Hematopoietic multipotent progenitor cell treated with erythropoietin and hydrocortisone succinate and interleukin-3 and kit ligand, for 15 days (in vitro differentiated cells): Measurements from ENCODE around the gene KCNN3.

Experiments used
- DNase-seq: peaks from one replicate; pipeline ENCODE4 v3.0.0-alpha.2; 2015; ENCODE audit warnings: low spot score

KCNN3 gene

DNA sequence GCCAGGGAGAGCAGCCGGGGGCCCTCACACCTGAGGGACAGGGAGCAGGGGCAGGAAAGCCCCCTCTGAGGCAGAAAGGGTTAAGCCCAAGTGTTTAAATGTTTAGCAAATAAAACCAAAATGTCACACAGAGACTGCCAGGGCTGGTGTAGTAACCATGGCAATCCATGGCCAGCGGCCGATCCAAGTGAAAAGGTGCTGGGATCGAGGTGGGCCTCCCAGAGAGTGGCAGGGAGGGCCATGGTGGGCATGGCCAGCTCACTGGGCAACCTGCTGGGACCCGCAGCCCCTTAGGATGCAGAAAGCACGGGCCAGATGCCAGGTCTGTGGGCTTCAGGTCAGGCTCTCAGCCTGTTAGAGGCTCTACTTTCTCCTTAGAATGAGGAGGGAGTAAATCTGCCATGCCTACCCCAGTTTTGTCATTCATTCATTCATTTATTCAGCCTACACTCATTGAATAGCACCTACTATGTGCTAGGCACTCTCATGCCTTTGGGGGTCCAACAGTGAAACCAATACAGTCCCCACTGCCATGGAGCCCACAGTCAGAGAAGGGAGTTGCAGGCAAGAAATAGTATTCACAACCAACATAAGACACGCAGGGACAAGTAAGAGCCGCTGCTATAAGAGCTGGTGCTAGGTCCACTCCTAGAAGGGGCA is 56.1 kb downstream of the KCNN3 start:
- no peak for DNase-seq

DNA sequence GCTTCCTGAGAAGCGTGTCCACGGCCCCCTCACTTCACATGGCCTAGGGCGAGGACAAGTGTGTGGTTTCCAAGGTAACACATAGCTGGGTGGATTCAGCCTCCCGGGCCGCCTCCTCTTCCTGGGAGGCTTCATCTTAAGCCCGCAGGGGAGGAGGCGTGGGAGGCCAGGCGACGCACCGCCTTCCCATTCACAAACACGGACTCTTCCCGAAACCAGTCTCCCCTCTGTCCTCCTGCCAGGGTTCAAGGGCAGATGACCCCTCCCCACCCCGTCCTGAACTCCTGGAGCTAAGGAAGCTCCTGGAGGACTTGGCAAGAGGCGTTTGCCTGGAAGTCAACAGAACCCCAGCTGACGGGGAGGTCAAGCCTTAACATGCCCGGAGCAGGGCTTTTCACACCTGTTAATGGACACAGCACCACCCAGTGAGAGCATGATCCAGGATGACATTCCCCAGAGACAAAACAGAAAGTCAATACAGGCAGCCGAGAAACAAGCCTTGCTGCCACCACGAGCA is 56.7 kb downstream of the KCNN3 start:
- DNase-seq: no peak

DNA sequence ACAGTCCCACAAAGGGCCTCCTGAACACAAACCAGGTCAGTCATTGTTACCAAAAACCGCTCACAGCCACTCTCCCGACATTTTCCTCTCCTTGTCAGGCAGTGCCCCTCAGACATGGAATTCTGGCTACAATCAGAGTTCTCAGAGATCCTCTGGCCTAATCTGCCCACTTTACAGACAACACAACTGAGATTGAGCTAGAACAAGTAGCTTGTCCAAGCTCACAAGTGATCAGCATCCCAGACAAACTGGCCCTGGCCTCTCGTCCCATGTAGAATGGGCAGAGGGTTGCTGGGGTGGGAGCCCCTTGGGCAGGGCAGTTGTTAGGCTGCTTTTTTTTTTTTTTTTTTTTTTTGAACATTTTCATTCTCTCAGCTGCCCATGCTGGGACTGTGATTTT is 57.2 kb downstream of the KCNN3 start:
- no peak for DNase-seq

DNA sequence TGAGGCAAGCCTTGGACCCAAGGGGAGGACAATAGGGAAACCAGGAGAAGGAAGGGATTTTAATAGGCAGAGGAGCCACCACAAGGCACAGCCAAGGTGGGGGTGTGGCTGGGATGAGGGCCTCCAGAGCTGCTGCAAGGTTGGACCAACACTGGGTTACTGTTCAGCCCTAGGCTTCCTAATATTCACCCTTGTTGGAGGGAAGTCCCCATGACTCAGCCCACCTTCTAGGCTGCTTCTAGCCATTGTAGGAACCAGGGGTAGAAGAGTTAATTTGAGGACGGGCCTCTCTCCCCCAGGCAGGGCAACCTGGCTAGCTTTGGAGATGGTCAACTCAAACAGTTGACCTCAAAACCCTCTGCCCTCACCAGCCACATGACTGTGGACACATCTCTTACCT is 59.5 kb downstream of the KCNN3 start:
- no peak for DNase-seq

DNA sequence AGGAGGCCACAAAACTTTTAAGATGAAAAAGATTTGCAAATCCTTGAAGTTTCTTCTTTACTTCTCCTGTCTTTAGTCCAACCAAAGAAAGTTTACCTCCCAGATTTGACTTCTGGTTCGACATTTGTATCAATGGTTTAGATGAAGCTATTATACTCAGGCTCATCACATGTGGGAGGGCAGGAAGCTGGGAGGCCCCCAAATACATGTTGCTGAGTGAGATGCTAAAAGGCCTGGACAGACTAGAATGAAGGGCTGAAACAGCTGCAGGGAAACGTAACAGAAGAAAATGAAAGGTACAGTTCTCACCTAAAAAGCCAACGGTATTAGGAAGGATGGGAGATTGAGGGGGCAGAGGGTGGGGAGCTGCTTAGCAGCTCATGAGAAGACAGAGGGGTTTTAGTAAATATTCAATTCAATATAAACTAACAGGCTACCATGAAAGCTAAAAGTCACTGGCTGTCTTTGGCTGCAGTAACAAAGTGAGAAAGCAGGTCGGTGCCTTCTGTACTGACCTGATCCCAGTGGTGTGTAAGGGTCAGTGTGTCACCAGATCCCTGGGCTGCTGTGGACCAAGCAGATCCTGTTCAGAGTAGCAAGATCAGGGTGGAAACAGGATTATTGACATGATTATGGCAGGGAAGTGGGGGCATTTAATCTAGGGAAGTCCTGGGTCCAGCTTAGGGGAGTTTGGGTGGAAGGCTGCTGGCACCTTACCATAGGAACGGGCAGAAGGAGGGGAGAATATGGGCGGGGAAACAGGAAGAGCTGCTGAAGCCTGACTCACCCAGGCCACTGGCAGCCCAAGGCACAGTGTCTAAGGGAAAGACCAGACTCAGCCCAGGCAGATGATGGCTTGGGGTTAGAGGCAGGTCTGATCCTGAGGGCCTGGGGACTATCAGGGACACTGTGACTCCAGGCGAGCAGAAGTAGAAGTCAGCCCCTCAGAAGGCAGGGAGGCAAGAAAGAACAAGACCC is 60.4 kb downstream of the KCNN3 start:
- DNase-seq: no peak

- no peak for DNase-seq
Measured at GRCh38 chr1:154808909-154809262, 61.2 kb downstream of the KCNN3 start.

DNA sequence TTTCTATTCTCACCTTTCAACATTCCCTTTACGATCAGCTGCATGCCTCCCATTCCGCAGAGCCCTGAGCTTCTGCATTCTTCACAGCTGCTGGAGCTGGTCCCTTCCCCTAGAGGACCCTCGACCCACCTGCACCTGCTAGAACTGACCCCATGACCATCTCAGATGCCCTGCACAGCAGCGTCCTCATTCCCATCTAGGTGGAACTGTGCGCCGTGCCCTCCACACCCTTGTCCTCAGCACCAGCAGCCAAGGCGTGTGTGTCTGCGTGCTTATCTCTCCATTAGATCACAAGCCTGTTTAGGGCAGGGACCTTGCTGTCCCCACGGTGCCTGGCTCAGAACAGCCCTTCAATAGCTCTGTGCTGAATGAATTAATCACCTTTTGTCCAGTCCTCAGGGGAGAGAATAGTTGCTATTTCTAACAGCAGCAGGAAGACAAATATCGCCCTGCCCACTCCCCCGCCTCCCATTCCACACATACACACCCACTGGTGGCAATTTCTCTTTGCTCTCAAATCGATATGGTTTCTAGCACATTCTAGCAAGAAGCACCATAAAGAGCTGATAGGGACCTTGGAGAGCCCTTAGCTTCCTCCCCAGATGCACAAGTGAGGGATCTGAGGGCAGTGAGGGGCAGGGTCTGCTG is 61.7 kb downstream of the KCNN3 start:
- DNase-seq: no peak

DNA sequence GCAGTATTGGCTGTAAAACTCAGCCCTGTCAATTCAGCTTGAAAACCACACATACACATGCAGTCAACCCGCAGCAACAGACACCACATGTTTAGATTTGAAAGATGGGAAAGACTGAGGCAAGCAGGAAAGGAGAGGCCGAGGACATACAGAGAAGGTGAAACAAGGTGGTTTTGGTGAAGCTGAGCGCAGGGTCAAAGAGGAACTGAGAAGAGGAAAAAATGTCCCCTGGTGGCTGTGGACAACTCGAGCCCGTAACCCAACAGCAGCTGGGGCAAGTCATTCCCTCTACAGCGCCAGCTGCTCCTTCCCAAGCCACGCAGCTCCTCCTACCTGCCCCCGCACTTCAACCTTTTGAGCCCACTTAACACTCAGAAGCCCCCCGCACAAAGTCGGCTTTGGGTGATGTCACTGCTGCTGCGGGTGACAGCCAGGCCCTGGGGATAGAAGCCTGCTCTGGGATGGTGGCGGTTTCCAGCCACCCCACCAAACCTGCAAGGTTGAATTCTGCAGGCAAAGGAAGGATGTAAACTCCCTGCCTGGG is 63.0 kb downstream of the KCNN3 start:
- no peak for DNase-seq

DNA sequence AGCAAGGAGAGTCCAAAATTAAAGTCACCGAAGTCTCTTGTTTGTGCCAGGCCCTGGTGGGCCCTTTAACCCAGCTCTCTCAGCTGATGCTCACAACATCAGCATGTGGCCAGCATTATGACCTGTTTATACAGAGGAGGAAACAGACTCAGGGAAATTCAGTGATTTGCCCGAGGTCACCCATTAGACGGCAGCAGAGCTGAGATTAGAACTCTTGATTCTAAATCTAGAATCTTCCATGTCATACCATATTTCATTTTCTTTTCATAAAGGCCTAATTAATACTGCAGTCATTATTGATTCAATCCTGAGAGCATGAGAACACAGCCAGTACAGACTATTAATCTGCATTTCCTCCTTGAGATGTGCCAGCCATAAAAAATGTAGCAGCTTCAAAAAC is 63.7 kb downstream of the KCNN3 start:
- no peak for DNase-seq

DNA sequence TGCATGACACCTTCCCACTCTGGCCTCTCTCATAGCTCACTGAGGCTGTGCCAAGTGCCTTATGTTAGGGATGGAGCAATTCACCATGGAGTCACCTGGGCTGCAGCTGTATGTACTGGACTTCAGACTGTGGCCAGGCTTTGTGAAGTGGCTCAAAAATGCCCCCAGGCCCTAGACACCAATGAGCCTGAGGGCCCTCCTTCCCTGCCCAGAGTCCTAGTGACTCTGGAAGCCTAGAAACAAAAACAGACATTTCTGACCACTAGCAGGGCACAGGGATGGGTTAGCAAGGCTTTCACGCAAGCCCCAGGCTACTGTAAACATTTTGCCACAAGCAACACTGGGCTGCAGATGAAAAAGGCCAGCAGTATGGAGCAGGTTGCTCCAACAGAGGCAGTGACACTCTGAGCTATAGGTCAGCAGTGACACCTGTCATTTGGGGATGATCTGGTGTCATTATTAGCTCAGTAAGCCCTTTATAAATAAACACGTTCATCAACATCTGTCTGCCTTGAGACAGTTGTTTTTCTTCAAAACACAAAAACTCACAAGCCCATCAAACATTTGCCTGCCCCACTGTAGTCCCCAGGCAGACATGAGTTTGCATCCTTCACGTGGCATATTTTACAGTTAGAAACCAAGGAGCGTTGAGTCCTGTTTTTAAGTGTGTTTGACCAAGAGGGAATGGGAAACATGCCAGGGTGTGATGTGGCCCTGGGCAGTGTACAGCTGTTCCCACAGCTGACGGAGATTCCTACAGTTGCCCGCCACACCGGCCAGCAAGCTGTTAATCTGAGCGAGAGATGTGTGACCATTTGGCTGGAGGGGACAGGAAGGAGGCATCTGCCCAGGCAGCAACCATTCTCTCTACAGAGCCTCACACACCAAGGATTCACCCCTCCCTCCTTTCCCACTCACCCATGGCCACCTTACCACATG is 66.8 kb downstream of the KCNN3 start:
- no peak for DNase-seq

GRCh38 chr1:154802336-154802969 is 67.6 kb downstream of the KCNN3 start:
- DNase-seq: no peak

DNA sequence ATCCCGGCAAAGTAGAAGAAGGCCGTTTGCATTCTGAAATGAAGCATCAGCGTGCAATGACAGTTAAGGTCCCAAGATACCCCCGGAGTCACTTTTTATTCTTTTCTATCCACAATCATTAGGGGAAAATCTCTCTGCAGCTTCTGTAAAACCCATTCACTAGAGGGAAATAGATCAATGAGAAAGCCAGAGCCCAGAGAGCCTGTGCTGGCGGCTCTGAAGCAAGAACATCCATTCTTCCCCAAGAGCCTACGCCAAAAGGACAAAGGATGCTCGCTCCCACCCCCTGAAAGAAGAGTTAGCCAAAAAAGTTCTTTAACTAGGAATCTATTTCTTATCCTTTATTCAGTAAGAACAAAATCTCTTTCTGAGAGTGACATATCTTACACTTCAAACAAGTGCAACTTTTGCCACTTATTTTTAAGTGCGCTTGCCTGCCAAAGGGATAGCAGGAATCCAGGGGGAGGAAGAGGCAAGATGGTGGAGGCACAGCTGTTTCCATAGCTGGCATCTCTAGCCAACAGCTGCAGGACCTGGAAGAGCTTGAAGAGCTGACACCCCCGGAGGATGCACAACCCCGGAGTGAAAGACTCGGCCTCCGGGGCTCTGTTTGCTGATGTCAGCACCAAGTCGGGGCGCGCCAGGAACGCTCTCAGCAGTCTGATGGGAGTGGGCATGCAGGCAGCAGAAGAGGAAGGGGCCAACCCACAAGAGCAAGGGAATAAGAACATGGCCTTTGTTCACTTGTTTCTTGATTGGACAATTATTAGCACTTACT is 68.7 kb downstream of the KCNN3 start:
- no peak for DNase-seq

GRCh38 chr1:154799188-154799587 is 70.9 kb downstream of the KCNN3 start:
- DNase-seq: no peak

- DNase-seq: no peak
Measured at GRCh38 chr1:154798645-154799044, 71.4 kb downstream of the KCNN3 start.

GRCh38 chr1:154797175-154797574 is 72.9 kb downstream of the KCNN3 start:
- no peak for DNase-seq

DNA sequence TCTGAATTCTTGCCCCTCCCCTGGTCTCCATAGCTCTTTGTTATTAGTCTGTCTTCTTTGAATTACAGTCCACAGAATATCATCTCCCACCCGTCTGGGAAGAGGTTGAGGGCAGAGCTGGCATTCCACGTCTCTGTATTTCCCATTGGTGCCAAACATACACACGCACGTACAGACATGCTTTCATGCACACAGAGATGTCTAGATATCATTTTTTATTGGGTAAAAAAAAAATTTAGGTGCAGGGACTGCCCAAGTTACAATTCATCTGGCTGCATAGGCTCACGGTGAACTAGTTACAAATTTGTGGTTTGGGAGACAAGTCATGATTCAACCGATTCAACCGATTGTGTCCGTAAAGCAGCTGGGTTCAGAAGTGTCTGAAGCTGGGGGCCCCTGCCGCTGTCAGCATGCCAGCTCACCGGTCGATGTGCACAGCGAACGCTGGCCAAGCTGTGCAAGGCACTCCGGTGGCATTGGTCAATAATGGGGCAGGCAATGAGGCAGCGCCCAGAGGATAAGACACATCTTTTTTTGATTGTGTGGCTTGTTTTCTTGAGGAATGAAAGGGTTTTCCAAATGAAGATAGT is 73.7 kb downstream of the KCNN3 start:
- no peak for DNase-seq

DNA sequence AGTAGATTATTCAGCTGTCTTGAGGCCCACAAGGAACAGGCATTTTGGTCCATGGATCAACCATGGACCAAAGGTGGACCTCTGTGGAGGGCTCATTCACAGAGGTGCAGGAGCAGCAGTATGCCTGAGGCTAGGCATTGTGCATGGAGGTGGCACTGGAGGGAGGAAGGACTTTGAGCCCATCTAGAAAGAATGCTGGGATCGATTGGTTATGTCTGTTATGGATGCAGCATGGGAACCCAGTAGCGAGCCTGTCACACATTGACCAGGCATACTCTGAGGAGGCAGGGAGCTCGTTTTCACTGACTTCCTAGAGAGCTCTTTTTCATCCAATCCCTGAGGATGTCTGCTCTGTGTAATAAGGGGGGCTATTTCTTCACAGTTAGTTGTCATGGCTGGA is 75.5 kb downstream of the KCNN3 start:
- no peak for DNase-seq

GRCh38 chr1:154793685-154794084 is 76.4 kb downstream of the KCNN3 start:
- DNase-seq: no peak

DNA sequence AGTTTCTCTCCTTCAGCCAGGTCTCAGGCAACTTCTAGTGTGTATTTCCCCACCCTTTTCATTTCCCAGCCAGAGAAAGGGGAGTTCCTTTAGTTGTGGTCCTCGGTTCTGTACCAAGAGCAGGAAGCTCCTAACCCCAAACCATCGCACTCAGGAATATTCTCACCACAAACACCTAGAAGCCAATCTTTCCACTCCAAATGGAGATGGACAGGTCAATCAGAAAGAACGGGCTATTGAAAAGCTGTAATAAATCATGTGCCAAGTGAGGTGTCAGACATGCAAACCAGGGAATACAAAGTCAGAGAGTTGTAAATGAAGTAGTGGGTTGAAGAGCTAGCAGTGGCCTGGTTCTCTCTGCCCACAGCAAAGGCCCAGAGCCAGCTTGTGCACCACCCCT is 77.2 kb downstream of the KCNN3 start:
- DNase-seq: no peak
